Keratinocyte (primary cell): ENCODE results near the gene PNPT1.

Experiments used
- CTCF ChIP-seq, 3 experiments: IDR thresholded peaks in 1 of 3; conservative IDR thresholded peaks in 1 of 3; optimal IDR thresholded peaks in 1 of 3; 2 replicates in 2 of 3; 3 replicates in 1 of 3; pipeline versions ENCODE3 to v1.5.1; 2011; ENCODE audit warnings: low read length in 3 of 3, mild to moderate bottlenecking in 3 of 3, moderate library complexity in 2 of 3, control low read depth in 1 of 3, inconsistent platforms in 1 of 3; ENCODE audit not compliant: insufficient read depth in 2 of 3; ENCODE audit errors: extremely low read depth in 1 of 3
- EZH2 ChIP-seq: IDR thresholded peaks from one replicate; pipeline ENCODE4 v1.6.1; 2012; ENCODE audit warnings: inconsistent platforms, mild to moderate bottlenecking, low read length, moderate library complexity

GRCh38 chr2:55601849-55602248 is 91.8 kb downstream of the PNPT1 start:
- TF ChIP-seq CTCF (optimal IDR thresholded peaks at IDR 0.05 in 1 of 3, IDR thresholded peaks at IDR 0.05 in 1 of 3, conservative IDR thresholded peaks at IDR 0.05 in 1 of 3; ENCODE audit: extremely low read depth in 1 of 3, insufficient read depth in 2 of 3, low read length in 3 of 3) (no peak), EZH2 (no peak)
